MG63 (cell line): ENCODE data around the gene CNDP1. TPM values are rescaled to one million over a fixed set of nuclear protein-coding genes. Genes with fewer than 3 reads are reported as not detected.
"Not testable (repeated sequence)": the region's sequence is repeated elsewhere in the genome, so short reads cannot be mapped to it uniquely, and the experiment has no call there.

Source experiments
- DNase-seq: peaks from one replicate; pipeline ENCODE4 v3.0.0-alpha.2; 2020
- H3K27me3 ChIP-seq: fragments of 250-450 bp; sonication (Bioruptor Pico); 2 replicates; pipeline ENCODE4 v1.5.1; 2020; ENCODE audit warnings: mild to moderate bottlenecking, moderate library complexity
- H3K36me3 ChIP-seq: fragments of 250-450 bp; sonication (Bioruptor Pico); 2 replicates; pipeline ENCODE4 v1.5.1; 2020; ENCODE audit warnings: mild to moderate bottlenecking, moderate library complexity
- H3K4me3 ChIP-seq: fragments of 250-450 bp; sonication (Bioruptor Pico); 2 replicates; pipeline ENCODE4 v1.5.1; 2020; ENCODE audit warnings: mild to moderate bottlenecking, moderate library complexity
- H3K9me3 ChIP-seq: fragments of 250-450 bp; sonication (Bioruptor Pico); 2 replicates; pipeline ENCODE4 v1.5.1; 2020; ENCODE audit warnings: mild to moderate bottlenecking, moderate library complexity
- total RNA-seq: library from RNA; depleted of rRNA; stranded (reverse); fragments of >200 nt; shearing (Covaris generic); gene quantifications from 2 replicates; pipeline ENCODE4 v1.2.3, GENCODE V29; 2014; ENCODE audit warnings: low replicate concordance

CNDP1 gene
- total RNA-seq, 1 experiment from 2014 or later = not detected

DNA sequence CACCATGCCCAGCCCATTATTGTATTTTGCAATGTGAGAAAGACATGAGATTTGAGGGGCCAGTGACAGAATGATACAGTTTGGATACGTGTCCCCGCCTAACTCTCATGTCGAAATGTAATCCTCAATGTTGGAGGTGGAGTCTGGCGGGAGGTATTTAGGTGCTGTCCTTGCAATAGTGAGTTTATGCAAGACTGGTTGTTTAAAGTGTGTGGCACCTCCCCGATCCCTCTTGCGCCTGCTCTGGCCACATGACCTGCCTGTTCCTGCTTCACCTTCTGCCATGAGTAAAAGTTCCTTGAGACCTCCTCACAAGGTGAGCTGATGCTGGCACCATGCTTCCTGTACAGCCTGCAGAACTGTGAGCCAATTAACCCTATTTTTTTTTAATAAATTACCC, 16.6 kb downstream of the CNDP1 start:
- DNase-seq = no peak
- H3K9me3 ChIP-seq = peaks cover 8% of the 10 kb centered on the region; the same call in 1 of the 2 replicates
- H3K27me3 ChIP-seq = no peaks in the 10 kb centered on the region; the same call in 1 of the 2 replicates
- H3K4me3 ChIP-seq = no peak overlapping the region
- H3K36me3 ChIP-seq = no peaks in the 10 kb centered on the region

DNA sequence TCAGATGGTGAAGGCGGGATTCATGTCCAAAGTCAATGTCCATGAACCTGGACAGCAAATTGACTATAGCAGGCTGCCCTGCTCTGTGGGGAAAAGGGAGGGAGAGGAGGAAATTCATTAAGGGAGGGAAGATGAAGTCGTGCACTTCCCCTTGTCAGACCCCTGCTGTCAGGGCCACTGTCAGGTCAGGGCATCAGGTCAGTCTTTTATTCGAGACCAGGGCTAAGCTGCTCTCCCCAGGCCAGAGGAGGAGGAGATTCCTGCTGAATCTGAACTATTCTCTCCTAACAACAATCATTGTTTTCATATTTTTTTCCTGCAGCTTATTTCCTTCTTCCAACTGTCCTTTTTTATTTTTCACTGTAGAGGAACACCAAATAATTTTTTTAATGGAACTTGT, 17.2 kb downstream of the CNDP1 start:
- H3K27me3 ChIP-seq = no peaks in the 10 kb centered on the region; the same call in 1 of the 2 replicates
- DNase-seq = no peak
- H3K9me3 ChIP-seq = peaks cover 8% of the 10 kb centered on the region; the same call in 1 of the 2 replicates
- no peak overlapping the region for H3K4me3 ChIP-seq
- no peaks in the 10 kb centered on the region for H3K36me3 ChIP-seq

DNA sequence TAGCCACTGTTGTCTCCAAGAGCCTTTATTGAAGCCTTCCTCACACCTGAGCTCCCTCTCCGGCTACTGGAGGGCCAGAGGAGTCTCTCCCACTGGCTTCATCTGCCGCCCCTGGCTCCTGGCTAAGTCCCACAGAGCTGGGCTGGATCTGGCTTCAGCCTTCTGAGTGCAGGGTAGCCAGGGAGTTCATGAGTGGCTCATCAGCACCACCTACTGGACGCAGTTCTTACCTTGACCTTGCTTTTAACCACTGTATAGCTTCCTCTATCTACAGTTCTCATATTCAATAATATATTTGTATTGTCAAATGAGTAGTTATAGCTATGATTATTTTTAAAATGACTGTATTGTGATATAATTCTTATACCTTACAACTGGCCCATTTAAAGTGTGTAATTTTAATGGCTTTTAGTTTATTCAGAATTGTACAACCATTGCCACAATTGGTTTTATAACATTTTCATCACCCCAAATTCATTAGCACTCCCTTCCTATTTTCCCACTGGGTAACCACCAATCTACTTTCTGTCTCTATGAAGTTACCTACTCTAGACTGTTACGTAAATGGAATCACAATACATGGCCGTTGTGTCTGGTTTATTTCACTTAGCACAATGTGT, 17.7 kb downstream of the CNDP1 start:
- Histone ChIP-seq H3K36me3 (no peaks in the 10 kb centered on the region), H3K9me3 (peaks cover 8% of the 10 kb centered on the region; the same call in 1 of the 2 replicates), H3K4me3 (no peak overlapping the region), H3K27me3 (no peaks in the 10 kb centered on the region; the same call in 1 of the 2 replicates)
- DNase-seq = peak; percentile 59

GRCh38 chr18:74556126-74556525, 21.8 kb downstream of the CNDP1 start:
- Histone ChIP-seq H3K27me3 (no peaks in the 10 kb centered on the region; the same call in 1 of the 2 replicates), H3K36me3 (no peaks in the 10 kb centered on the region), H3K4me3 (no peak overlapping the region), H3K9me3 (no peaks in the 10 kb centered on the region)
- no peak for DNase-seq

DNA sequence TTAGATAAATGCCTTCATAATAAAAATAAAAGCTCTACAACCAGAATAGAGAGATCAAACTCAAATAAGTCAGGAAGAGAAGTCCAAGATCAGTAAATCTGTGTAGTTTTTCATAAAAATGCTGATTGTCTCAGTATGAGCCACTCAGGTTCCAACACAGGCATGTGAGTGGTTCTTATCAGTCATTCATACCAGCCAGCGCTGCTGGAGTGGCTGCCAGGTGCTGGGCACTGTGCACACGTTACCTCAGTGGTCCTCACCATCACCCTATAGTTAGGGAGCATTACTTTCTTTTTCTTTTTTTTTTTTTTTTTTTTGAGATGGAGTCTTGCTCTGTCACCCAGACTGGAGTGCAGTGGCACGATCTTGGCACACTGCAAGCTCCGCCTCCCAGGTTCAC, 23.8 kb downstream of the CNDP1 start:
- Histone ChIP-seq H3K9me3 (no peaks in the 10 kb centered on the region), H3K4me3 (no peak overlapping the region), H3K27me3 (no peaks in the 10 kb centered on the region), H3K36me3 (no peaks in the 10 kb centered on the region)
- no peak for DNase-seq

DNA sequence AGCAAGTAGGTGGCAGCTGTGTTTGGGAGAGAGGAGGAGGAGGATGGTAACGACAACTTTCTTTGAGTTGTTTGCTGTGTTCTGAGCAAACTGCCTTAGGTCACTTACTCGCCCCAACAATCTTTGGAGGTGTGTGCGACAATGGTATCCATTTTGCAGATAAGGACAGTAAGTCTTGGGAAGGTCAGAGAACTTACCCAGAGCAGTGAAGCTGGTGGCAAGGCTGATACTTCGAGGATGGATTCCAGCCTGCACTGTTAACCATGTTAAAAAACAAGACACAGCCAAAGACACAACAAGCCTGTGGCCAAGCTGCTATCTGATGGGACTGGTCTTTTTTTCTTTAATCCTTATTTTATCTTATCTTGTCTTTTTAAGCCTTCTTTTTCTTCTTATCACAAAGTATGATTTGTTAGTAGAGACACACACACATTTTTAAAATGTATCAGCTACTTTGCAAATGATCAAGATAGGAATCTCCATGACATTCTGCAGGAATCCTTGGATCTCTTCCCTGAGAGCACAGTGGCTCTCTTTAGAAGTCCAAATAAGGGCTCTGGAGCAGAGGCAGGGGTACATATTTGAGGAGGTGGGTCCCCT, 27.9 kb downstream of the CNDP1 start:
- Histone ChIP-seq H3K27me3 (no peaks in the 10 kb centered on the region), H3K36me3 (no peaks in the 10 kb centered on the region), H3K4me3 (no peak overlapping the region), H3K9me3 (no peaks in the 10 kb centered on the region)
- DNase-seq = no peak

GRCh38 chr18:74562775-74563174, 28.5 kb downstream of the CNDP1 start:
- Histone ChIP-seq H3K9me3 (no peaks in the 10 kb centered on the region), H3K27me3 (no peaks in the 10 kb centered on the region), H3K4me3 (no peak overlapping the region), H3K36me3 (no peaks in the 10 kb centered on the region)
- DNase-seq = no peak

DNA sequence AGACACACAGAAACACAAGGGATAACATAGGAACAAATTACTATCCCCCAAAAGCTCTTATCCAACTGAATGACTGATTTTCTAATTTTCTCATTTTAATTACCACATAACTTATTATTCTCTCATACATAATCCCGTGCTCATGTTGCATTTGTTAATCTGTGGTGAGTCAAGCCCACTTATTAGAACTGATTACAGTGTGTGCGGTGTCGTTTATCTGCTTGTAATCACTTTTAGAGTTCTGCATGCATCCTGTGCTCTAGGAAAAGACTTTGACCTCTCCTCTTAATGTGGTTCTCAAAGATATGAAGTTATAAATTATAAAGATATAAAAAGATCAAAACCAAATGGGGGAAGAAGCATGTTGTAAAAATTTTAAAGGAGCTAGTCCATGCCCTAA, 29.7 kb downstream of the CNDP1 start:
- no peaks in the 10 kb centered on the region for H3K36me3 ChIP-seq
- DNase-seq = no peak
- no peak overlapping the region for H3K4me3 ChIP-seq
- H3K9me3 ChIP-seq = no peaks in the 10 kb centered on the region
- H3K27me3 ChIP-seq = no peaks in the 10 kb centered on the region

DNA sequence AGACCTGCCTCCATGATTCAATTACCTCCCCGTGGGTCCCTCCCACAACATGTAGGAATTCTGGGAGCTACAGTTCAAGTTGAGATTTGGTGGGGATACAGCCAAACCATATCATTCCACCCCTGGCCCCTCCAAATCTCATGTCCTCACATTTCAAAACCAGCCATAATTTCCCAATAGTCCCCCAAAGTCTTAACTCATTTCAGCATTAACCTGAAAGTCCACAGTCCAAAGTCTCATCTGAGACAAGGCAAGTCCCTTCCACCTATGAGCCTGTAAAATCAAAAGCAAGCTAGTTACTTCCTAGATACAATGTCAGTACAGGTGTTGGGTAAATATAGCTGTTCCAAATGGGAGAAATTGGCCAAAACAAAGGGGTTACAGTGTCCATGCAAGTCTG, 30.9 kb downstream of the CNDP1 start:
- H3K36me3 ChIP-seq, DNase-seq, H3K4me3 ChIP-seq: not testable (repeated sequence)

DNA sequence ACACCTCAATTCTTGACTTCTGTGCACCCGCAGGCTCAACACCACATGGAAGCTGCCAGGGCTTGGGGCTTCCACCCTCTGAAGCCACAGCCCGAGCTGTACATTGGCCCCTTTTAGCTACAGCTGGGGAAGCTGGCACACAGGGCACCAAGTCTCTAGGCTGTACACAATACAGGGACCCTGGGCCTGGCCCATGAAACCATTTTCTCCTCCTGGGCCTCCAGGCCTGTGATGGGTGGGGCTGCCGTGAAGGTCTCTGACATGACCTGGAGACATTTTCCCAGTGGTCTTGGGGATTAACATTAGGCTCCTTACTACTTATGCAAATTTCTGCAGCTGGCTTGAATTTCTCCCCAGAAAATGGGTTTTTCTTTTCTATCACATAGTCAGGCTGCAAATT, 31.7 kb downstream of the CNDP1 start:
- H3K4me3 ChIP-seq, H3K36me3 ChIP-seq, DNase-seq, H3K9me3 ChIP-seq, H3K27me3 ChIP-seq: not testable (repeated sequence)

More for the DNA sequence above, 30.9 kb downstream of the CNDP1 start:
- not testable (repeated sequence) for H3K9me3 ChIP-seq, H3K27me3 ChIP-seq

DNA sequence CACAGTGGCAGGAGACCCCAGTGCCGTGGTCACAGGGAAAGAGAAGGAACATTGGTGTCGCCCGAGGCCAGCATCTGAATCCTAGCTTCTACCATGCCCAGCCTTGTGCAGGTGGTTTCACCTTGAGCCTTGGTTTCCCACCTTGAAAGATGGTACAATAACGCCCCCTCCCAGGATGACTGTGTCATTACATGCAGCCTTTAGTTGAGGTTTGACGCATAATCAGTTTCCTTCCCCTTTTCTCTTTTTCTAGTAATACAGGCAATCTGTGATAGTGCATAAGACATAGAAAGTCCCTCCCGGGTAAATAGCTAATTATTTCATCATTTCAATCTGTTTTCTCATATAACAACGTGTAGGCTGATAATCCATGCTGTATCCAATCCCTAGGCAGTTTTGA, 33.5 kb downstream of the CNDP1 start:
- H3K9me3 ChIP-seq = no peaks in the 10 kb centered on the region
- no peaks in the 10 kb centered on the region for H3K36me3 ChIP-seq
- H3K4me3 ChIP-seq = no peak overlapping the region
- no peak for DNase-seq
- H3K27me3 ChIP-seq = 0 out of 2 replicates have a peak, but pooled peaks cover 3% of the 10 kb centered on the region

DNA sequence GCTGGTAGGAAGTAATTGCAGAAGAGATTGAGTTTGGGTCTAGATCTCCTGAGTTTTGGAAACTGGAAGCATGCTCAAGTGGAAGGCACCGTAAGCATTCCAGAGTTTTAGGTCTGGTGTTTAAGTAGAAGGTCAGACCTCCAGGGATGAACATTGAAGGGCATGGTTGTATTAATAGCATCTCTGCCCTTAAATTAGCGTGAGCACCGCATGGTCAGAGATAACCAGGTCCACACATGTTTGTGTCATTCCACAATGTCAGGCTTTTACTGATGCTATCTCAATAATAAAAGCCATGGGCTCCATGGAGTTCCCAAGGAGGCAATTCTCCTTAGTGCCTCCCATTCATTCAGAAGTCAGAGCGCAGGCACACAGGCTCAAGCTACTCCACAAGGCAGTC, 35.1 kb downstream of the CNDP1 start:
- Histone ChIP-seq H3K36me3 (no peaks in the 10 kb centered on the region), H3K9me3 (no peaks in the 10 kb centered on the region), H3K27me3 (0 out of 2 replicates have a peak, but pooled peaks cover 3% of the 10 kb centered on the region), H3K4me3 (no peak overlapping the region)
- no peak for DNase-seq

DNA sequence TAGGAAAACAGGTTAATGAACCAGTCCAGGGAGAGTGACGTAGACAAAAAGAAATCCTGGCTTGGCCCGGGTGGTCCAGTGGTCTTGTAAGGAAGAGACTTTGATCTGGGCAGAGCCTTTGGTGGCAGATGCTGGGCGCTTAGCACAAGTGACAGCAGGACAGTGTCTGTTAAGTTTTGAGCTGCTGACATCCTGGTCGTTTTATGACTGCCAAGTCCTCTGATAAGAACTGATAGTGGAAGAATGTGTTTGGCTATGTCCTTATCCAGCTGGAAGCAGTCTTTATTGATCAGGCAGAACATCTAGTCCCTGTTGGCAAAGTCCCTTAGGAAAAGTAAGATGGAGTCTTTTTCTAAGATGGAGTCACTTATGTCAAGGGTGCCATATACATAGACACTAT, 36.0 kb downstream of the CNDP1 start:
- no peak for DNase-seq
- Histone ChIP-seq H3K9me3 (no peaks in the 10 kb centered on the region), H3K36me3 (no peaks in the 10 kb centered on the region), H3K27me3 (0 out of 2 replicates have a peak, but pooled peaks cover 3% of the 10 kb centered on the region), H3K4me3 (no peak overlapping the region)

DNA sequence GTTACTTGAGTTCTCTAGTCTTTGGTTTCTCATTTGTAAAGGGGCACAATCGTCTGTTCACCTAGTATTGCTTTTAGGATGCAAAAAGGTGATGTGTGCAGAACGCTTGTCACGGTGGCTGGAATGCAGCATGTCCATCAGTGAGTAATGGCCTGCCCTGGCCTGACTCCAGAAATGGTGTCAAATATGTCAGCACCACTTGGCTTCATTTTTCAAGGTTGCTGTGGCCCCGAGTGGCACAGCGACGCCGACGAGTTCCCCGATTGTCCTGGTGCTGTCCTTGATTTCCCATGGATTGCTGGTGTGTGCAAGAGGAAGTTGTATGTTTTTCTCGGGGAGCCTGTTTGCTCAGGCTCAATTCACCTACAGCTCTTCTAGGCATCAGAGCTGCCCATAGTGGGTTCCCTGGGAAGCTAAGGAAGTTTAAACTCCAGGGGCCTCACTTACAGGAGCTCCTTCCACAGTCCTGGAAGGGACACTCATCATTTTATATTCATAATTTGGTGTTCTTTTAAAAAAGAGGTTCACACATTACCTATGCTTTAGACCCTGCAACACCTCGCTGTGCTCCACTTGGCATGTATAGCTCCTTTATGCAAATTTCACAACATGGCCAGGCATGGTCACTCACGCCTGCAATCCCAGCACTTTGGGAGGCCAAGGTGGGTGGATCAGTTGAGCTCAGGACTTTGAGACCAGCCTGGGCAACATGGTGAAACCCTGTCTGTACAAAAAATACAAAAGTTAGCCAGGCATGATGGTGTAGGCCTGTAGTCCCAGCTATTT, 37.8 kb downstream of the CNDP1 start:
- Histone ChIP-seq H3K27me3 (0 out of 2 replicates have a peak, but pooled peaks cover 3% of the 10 kb centered on the region), H3K4me3 (no peak overlapping the region), H3K9me3 (no peaks in the 10 kb centered on the region), H3K36me3 (no peaks in the 10 kb centered on the region)
- DNase-seq = no peak

DNA sequence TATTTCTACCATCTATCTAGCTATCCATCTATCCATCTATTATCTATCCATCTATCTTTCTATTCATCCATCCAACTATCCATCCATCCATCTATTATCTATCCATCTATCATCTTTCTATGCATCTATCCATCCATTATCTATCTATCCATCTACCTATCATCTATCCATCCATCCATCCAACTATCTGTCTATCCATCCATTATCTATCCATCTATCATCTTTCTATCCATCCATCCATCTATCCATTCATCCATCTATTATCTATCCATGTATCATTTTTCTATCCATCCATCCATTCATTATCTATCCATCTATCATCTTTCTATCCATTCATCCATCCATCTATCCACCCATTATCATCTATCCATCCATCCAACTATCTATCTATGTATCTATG, 38.8 kb downstream of the CNDP1 start:
- no peaks in the 10 kb centered on the region for H3K9me3 ChIP-seq
- no peaks in the 10 kb centered on the region for H3K36me3 ChIP-seq
- no peak overlapping the region for H3K4me3 ChIP-seq
- DNase-seq = no peak
- 0 out of 2 replicates have a peak, but pooled peaks cover 3% of the 10 kb centered on the region for H3K27me3 ChIP-seq

- H3K9me3 ChIP-seq = no peaks in the 10 kb centered on the region
- 0 out of 2 replicates have a peak, but pooled peaks cover 3% of the 10 kb centered on the region for H3K27me3 ChIP-seq
- DNase-seq = no peak
- H3K36me3 ChIP-seq = no peaks in the 10 kb centered on the region
- H3K4me3 ChIP-seq = no peak overlapping the region
These were observed 40.6 kb downstream of the CNDP1 start for GRCh38 chr18:74574916-74575315.

DNA sequence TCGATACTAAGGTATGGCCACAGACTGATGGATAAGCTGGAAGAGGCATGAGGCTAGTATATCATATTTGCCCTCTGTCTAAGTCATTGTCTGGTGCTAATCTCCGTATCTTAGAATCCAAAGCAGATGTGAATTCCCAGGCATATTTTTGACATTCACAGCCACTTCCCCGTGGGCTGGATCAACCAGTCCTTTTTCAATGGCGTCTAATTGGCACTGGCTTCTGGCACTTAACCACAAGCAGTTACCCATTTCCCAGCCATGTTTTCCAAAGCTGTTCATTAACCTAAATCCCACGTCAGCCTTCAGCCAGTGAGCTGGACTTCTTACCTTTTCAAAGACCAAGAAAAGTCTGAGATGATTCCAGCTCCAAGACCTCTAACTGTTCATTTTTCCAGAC, 42.7 kb downstream of the CNDP1 start:
- Histone ChIP-seq H3K9me3 (no peaks in the 10 kb centered on the region), H3K27me3 (no peaks in the 10 kb centered on the region), H3K4me3 (no peak overlapping the region), H3K36me3 (no peaks in the 10 kb centered on the region)
- DNase-seq = no peak
